ENCODE data around the gene TMEM240.
"Not testable (repeated sequence)": the region's sequence is repeated elsewhere in the genome, so short reads cannot be mapped to it uniquely, and the experiment has no call there.

The TMEM240 gene

GRCh38 chr1:1539310-1540089 is 924 bp downstream of the TMEM240 start:
- no peak for DNase-seq

GRCh38 chr1:1538989-1539309 is 1.5 kb downstream of the TMEM240 start:
- DNase-seq, result no peak

- no peak for DNase-seq
These were observed 2.1 kb downstream of the TMEM240 start for GRCh38 chr1:1538334-1538733.

- no peak for DNase-seq
These were observed 2.7 kb downstream of the TMEM240 start for GRCh38 chr1:1537626-1538250.

GRCh38 chr1:1536938-1537546 is 3.4 kb downstream of the TMEM240 start:
- DNase-seq, result no peak

GRCh38 chr1:1536019-1536937 is 4.1 kb downstream of the TMEM240 start:
- no peak for DNase-seq

GRCh38 chr1:1535201-1536018 is 5.0 kb downstream of the TMEM240 start:
- no peak for DNase-seq

- no peak for DNase-seq
These were observed 5.8 kb downstream of the TMEM240 start for GRCh38 chr1:1534401-1535154.

GRCh38 chr1:1533894-1534291 is 6.5 kb downstream of the TMEM240 start:
- not testable (repeated sequence) for DNase-seq

- not testable (repeated sequence) for DNase-seq
These were observed 7.1 kb downstream of the TMEM240 start for GRCh38 chr1:1533176-1533893.

- DNase-seq, result no peak
These were observed 8.5 kb downstream of the TMEM240 start for GRCh38 chr1:1531947-1532346.

GRCh38 chr1:1529936-1530335 is 10.5 kb downstream of the TMEM240 start:
- DNase-seq, result no peak

- DNase-seq, result no peak
These were observed 11.1 kb downstream of the TMEM240 start for GRCh38 chr1:1529321-1529720.

GRCh38 chr1:1528301-1529267 is 11.8 kb downstream of the TMEM240 start:
- DNase-seq, result no peak

GRCh38 chr1:1527092-1527816 is 13.2 kb downstream of the TMEM240 start:
- DNase-seq, result no peak

GRCh38 chr1:1526476-1526875 is 13.9 kb downstream of the TMEM240 start:
- DNase-seq, result not testable (repeated sequence)

- DNase-seq, result not testable (repeated sequence)
These were observed 15.6 kb downstream of the TMEM240 start for GRCh38 chr1:1524750-1525383.

- DNase-seq, result not testable (repeated sequence)
These were observed 16.8 kb downstream of the TMEM240 start for GRCh38 chr1:1523651-1524050.
